HepG2 (cell line): ENCODE measurements around the gene ELAC1. TPM values are rescaled to one million over a fixed set of nuclear protein-coding genes. Genes with fewer than 3 reads are reported as not detected.

Source experiments
- ATF6 ChIP-seq: sonication (generic); formaldehyde crosslinking; conservative IDR thresholded peaks from 2 replicates; pipeline ENCODE4 v1.4.0; 2020; ENCODE audit warnings: missing genetic modification reagents
- GPBP1L1 ChIP-seq: sonication (generic); formaldehyde crosslinking; IDR thresholded peaks from 2 replicates; pipeline ENCODE4 v1.5.0; 2020; ENCODE audit warnings: mild to moderate bottlenecking, missing genetic modification reagents
- HMGXB3 ChIP-seq: sonication (generic); formaldehyde crosslinking; IDR thresholded peaks from 2 replicates; pipeline ENCODE4 v1.4.0; 2020; ENCODE audit warnings: missing genetic modification reagents, borderline replicate concordance
- NCOR1 ChIP-seq: fragments of 200-600 bp; sonication (generic); IDR thresholded peaks from 2 replicates; pipeline ENCODE4 v1.7.0; 2017; ENCODE audit warnings: antibody characterized with exemption, low read length, borderline replicate concordance
- PBX3 ChIP-seq: sonication (generic); formaldehyde crosslinking; IDR thresholded peaks from 2 replicates; pipeline ENCODE4 v1.8.1; 2023; ENCODE audit warnings: missing genetic modification reagents, inconsistent platforms, borderline replicate concordance
- POLR2AphosphoS2 ChIP-seq: IDR thresholded peaks from 2 replicates; pipeline ENCODE4 v1.6.1; 2011; ENCODE audit warnings: low read depth, low read length, improper control_type of control experiment
- SKIL ChIP-seq: sonication (generic); formaldehyde crosslinking; IDR thresholded peaks from 2 replicates; pipeline ENCODE4 v1.8.0; 2022; ENCODE audit warnings: missing genetic modification reagents, mild to moderate bottlenecking, moderate library complexity, borderline replicate concordance
- SNRNP70 ChIP-seq: fragments of 200-400 bp; formaldehyde crosslinking; IDR thresholded peaks from 2 replicates; pipeline ENCODE4 v1.6.1; 2017; ENCODE audit warnings: mild to moderate bottlenecking, low read depth, low read length, moderate library complexity
- SPEN ChIP-seq: sonication (generic); formaldehyde crosslinking; IDR thresholded peaks from 2 replicates; pipeline ENCODE4 v1.5.1; 2020; ENCODE audit warnings: low read depth, mild to moderate bottlenecking, missing genetic modification reagents
- ZBTB26 ChIP-seq: IDR thresholded peaks from 2 replicates; pipeline ENCODE4 v1.6.1; 2016; ENCODE audit warnings: missing compliant biosample characterization, missing genetic modification reagents, borderline replicate concordance
- ZFP62 ChIP-seq: sonication (generic); formaldehyde crosslinking; IDR thresholded peaks from 2 replicates; pipeline ENCODE4 v1.4.0; 2020; ENCODE audit warnings: missing genetic modification reagents
- ZNF160 ChIP-seq: sonication (generic); formaldehyde crosslinking; IDR thresholded peaks from 2 replicates; pipeline ENCODE4 v1.8.0; 2022; ENCODE audit warnings: mild to moderate bottlenecking, inconsistent platforms, missing genetic modification reagents
- ZNF781 ChIP-seq: sonication (generic); formaldehyde crosslinking; IDR thresholded peaks from 2 replicates; pipeline ENCODE4 v1.5.1; 2020; ENCODE audit warnings: borderline replicate concordance, mild to moderate bottlenecking, missing genetic modification reagents; ENCODE audit errors: not compliant biosample characterization
- ZSCAN25 ChIP-seq: sonication (generic); formaldehyde crosslinking; IDR thresholded peaks from 2 replicates; pipeline ENCODE4 v1.8.0; 2022; ENCODE audit warnings: mild to moderate bottlenecking, missing genetic modification reagents
- polyA plus RNA-seq, 8 experiments: library from polyadenylated mRNA; depleted of rRNA in 3 of 8; stranded (reverse) in 7 of 8; unstranded in 1 of 8; fragments of >200 nt; fragmentation: Illumina TruSeq in 4 of 8; extraction: Trizol in 4 of 8; gene quantifications; 2 replicates each; pipeline versions ENCODE4 v1.2.1 to v1.2.3, GENCODE V29; 2011 to 2016; ENCODE audit warnings: low read depth in 4 of 8, missing spikeins in 1 of 8, mixed read lengths in 1 of 8; ENCODE audit not compliant: insufficient read depth in 1 of 8
- total RNA-seq, 5 experiments: library from RNA; depleted of rRNA; stranded (reverse); fragments of >200 nt; fragmentation: Illumina TruSeq; extraction: Trizol; gene quantifications; 2 replicates each; pipeline ENCODE4 v1.2.3, GENCODE V29; 2016; ENCODE audit warnings: low read depth in 1 of 5

Gene ELAC1
- total and polyA plus RNA-seq, 2 of the 13 experiments (the other 11 are each of a cell fraction or from before 2014, with no cell fraction given) = 1.9 to 3.6 TPM

- TF ChIP-seq GPBP1L1 (CRISPR knock-in tag) (no peak), SNRNP70 (no peak), ZNF160 (CRISPR knock-in tag) (no peak; the same call in 1 of the 2 replicates), ZFP62 (no peak), SPEN (CRISPR knock-in tag) (peak; percentile 78), PBX3 (no peak), ZNF781 (no peak), POLR2AphosphoS2 (no peak), HMGXB3 (CRISPR knock-in tag) (0 out of 2 replicates have a peak, but pooled peaks have one; percentile 26), ZSCAN25 (0 out of 2 replicates have a peak, but pooled peaks have one; percentile 21), ATF6 (CRISPR knock-in tag) (0 out of 2 replicates have a peak, but pooled peaks have one; percentile 32), NCOR1 (no peak), SKIL (no peak), ZBTB26 (CRISPR knock-in tag) (peak; percentile 26; the same call in 1 of the 2 replicates)
These were observed at the start of gene ELAC1 (continued) for GRCh38 chr18:50967714-50968661.
